ENCODE measurements around the gene ORMDL2.

- TF ChIP-seq EZH2phosphoT487 (IDR thresholded peaks at IDR 0.05; ENCODE audit: low read length) = no peak
- TF ChIP-seq, protein P1, sequence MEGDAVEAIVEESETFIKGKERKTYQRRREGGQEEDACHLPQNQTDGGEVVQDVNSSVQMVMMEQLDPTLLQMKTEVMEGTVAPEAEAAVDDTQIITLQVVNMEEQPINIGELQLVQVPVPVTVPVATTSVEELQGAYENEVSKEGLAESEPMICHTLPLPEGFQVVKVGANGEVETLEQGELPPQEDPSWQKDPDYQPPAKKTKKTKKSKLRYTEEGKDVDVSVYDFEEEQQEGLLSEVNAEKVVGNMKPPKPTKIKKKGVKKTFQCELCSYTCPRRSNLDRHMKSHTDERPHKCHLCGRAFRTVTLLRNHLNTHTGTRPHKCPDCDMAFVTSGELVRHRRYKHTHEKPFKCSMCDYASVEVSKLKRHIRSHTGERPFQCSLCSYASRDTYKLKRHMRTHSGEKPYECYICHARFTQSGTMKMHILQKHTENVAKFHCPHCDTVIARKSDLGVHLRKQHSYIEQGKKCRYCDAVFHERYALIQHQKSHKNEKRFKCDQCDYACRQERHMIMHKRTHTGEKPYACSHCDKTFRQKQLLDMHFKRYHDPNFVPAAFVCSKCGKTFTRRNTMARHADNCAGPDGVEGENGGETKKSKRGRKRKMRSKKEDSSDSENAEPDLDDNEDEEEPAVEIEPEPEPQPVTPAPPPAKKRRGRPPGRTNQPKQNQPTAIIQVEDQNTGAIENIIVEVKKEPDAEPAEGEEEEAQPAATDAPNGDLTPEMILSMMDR (IDR thresholded peaks at IDR 0.05; ENCODE audit: low read length) = no peak
Measured at GRCh38 chr12:55812088-55812487, 5.8 kb upstream of the ORMDL2 start.
